Activated naive CD8-positive, alpha-beta T cell treated with anti-CD3 and anti-CD28 coated beads, Interleukin-2, amount 10 ng/mL, durations not matched to agents 7 days and 5 days (primary cell): ENCODE results near the gene CRADD. TPM values are rescaled to one million over a fixed set of nuclear protein-coding genes. Genes with fewer than 3 reads are reported as not detected.
"Not testable (repeated sequence)": the region's sequence is repeated elsewhere in the genome, so short reads cannot be mapped to it uniquely, and the experiment has no call there.

ENCODE experiments used
- ATAC-seq: fragments of 150-1000 bp; cut with Tn5 transposase; one replicate; pipeline ENCODE4 v1.10.0; 2021; ENCODE audit warnings: low read depth, moderate library complexity
- POLR2A ChIA-PET: fragments of 350-600 bp; sonication (Branson Sonifier 250); formaldehyde crosslinking; loops from one replicate; lab custom pipeline; 2021; ENCODE audit warnings: antibody characterized with exemption; lab: Charles Lee
- DNase-seq: peaks from one replicate; pipeline ENCODE4 v3.0.0; 2021
- H3K27ac Mint-ChIP-seq: one replicate; pipeline ENCODE4 v1.8.0; 2022; ENCODE audit warnings: mild to moderate bottlenecking, mixed read lengths
- H3K27me3 Mint-ChIP-seq: one replicate; pipeline ENCODE4 v1.8.0; 2022; ENCODE audit warnings: mild to moderate bottlenecking, moderate library complexity, mixed read lengths
- H3K36me3 Mint-ChIP-seq: one replicate; pipeline ENCODE4 v1.8.0; 2021; ENCODE audit warnings: mild to moderate bottlenecking, mixed read lengths
- H3K4me1 Mint-ChIP-seq: one replicate; pipeline ENCODE4 v1.8.0; 2021; ENCODE audit warnings: mixed read lengths
- H3K4me3 Mint-ChIP-seq: one replicate; pipeline ENCODE4 v1.8.0; 2022; ENCODE audit warnings: mild to moderate bottlenecking, moderate library complexity, mixed read lengths
- H3K9me3 Mint-ChIP-seq: one replicate; pipeline ENCODE4 v1.8.0; 2021; ENCODE audit warnings: mixed read lengths
- total RNA-seq, 2 experiments: library from RNA; stranded (reverse); gene quantifications; one replicate each; pipeline ENCODE4 v1.2.3, GENCODE V29; 2021

Gene CRADD
- total RNA-seq, 2 experiments from 2014 or later = 11.3 to 11.5 TPM

DNA sequence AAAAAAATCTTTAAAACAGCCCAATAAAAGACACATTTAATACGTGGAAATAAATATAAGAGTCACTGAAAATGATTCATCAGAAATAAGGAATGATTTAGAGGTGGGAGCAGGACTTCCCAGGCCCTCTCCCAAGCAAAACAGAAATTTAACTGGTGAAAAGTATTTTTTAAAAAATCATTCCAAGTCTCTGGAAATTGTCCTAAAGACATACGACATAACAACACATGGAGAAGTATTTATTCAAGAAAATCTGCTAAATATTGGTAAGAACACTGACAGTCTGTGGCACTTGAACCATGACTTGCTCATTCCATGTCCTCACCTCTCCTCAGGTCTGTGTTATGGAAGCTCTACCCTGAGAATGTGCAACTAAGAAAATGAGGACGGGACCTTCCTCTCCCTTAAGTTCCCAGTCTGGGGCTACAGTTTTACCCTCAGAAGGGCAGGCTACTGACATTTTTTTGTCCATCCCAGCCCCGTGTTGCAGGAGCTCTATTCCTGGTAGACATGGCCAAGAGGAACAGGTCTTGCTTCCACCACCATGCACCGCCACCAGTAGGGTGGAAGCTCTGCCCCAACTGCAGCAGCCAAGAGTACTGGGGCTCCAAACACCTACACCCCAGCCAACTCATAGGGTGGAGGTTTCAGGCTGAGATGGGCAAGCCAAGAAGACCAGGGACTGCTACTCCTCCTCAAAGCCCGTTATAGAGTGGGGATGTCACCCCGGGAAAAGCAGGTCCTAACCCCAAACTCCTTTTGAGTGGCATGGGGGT lies 193.0 kb downstream of the CRADD start:
- peaks cover 8% of the 10 kb centered on the region for H3K27me3 Mint-ChIP-seq
- POLR2A ChIA-PET = no interaction called here
- no peaks in the 10 kb centered on the region for H3K4me1 Mint-ChIP-seq
- no peak overlapping the region for H3K27ac Mint-ChIP-seq
- peaks cover 38% of the 10 kb centered on the region for H3K9me3 Mint-ChIP-seq
- peaks cover 19% of the 10 kb centered on the region for H3K36me3 Mint-ChIP-seq
- DNase-seq (no peak), ATAC-seq (no peak)
- H3K4me3 Mint-ChIP-seq = no peak overlapping the region

DNA sequence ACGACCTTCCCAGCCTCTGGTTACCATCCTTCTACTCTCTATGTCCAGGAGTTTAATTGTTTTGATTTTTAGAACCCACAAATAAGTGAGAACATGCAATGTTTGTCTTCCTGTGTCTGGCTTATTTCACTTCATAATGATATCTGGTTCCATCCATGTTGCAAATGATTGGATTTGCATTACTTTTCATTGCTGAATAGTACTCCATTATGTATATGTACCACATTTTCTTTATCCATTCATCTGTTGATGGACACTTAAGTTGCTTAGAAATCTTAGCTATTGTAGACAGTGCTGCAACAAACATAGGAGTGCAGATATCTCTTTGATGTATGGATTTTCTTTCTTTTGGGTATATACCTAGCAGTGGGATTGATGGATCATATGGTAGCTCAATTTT lies 194.4 kb downstream of the CRADD start:
- H3K27ac Mint-ChIP-seq = not testable (repeated sequence)

DNA sequence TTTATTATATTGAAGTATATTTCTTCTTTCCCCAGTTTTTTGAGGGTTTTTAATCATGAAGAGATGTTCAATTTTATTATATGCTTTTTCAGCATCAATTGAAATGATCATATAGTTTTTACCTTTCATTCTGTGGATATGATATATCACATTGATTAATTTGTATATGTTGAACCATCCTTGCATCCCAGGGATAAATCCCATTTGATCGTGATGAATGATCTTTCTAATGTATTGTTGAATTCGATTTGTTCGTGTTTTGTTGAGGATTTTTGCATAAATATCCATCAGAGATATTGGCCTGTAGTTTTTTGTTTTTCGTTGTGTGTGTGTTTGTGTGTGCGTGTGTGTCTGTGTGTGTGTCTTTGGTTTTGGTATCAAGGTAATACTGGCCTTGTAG lies 196.4 kb downstream of the CRADD start:
- Mint-ChIP-seq H3K9me3 (peaks cover 40% of the 10 kb centered on the region), H3K4me1 (no peaks in the 10 kb centered on the region), H3K36me3 (peaks cover 12% of the 10 kb centered on the region), H3K27me3 (peaks cover 6% of the 10 kb centered on the region), H3K27ac (no peak overlapping the region), H3K4me3 (no peak overlapping the region)
- POLR2A ChIA-PET = no interaction called here
- DNase-seq (no peak), ATAC-seq (no peak)

More for the DNA sequence above, 194.4 kb downstream of the CRADD start:
- DNase-seq, H3K27me3 Mint-ChIP-seq, H3K4me3 Mint-ChIP-seq, ATAC-seq, H3K4me1 Mint-ChIP-seq, POLR2A ChIA-PET: not testable (repeated sequence)
- peaks cover 13% of the 10 kb centered on the region for H3K36me3 Mint-ChIP-seq
- H3K9me3 Mint-ChIP-seq = peaks cover 41% of the 10 kb centered on the region

DNA sequence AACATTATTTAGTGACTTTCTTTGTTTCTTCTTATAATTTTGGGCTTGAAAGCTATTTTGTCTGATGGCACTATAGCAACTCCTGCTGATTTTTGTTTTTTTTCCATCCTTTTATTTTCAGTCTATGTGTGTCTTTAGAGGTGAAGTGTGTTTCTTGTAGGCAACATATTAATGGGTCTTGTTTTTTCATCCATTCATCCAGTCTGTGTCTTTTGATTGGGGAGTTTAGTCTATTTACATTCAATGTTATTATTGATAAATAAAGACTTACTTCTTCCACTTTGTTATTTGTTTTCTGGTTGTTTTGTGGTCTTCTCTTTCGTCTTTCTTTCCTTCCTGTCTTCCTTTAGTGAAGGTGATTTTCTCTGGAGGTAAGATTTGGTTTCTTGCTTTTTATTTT lies 198.0 kb downstream of the CRADD start:
- ATAC-seq = no peak
- Mint-ChIP-seq H3K27me3 (peaks cover 2% of the 10 kb centered on the region), H3K27ac (no peak overlapping the region), H3K4me1 (peaks cover under 1% of the 10 kb centered on the region), H3K4me3 (no peak overlapping the region), H3K9me3 (peaks cover 31% of the 10 kb centered on the region), H3K36me3 (peaks cover 6% of the 10 kb centered on the region)
- DNase-seq = no peak
- POLR2A ChIA-PET = no interaction called here

DNA sequence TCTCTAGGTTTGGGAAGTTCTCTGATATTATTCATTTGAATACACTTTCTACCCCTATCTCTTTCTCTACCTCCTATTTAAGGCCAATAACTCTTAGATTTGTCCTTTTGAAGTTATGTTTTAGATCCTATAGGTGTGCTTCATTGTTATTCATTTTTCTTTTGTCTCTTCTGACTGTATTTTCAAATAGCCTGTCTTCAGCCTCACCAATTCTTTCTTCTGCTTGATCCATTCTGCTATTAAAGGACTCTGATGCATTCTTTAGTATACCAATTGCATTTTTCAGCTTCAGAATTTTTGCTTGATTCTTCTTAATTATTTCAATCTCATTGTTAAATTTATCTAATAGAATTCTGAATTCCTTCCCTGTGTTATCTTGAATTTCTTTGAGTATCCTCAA lies 199.2 kb downstream of the CRADD start:
- H3K27me3 Mint-ChIP-seq = peaks cover 2% of the 10 kb centered on the region
- peaks cover 31% of the 10 kb centered on the region for H3K9me3 Mint-ChIP-seq
- peak overlapping the region; percentile 57 for H3K27ac Mint-ChIP-seq
- H3K36me3 Mint-ChIP-seq = peaks cover 6% of the 10 kb centered on the region
- H3K4me1 Mint-ChIP-seq = peaks cover 8% of the 10 kb centered on the region
- ATAC-seq (no peak), DNase-seq (no peak)
- H3K4me3 Mint-ChIP-seq = no peak overlapping the region
- POLR2A ChIA-PET = no interaction called here

DNA sequence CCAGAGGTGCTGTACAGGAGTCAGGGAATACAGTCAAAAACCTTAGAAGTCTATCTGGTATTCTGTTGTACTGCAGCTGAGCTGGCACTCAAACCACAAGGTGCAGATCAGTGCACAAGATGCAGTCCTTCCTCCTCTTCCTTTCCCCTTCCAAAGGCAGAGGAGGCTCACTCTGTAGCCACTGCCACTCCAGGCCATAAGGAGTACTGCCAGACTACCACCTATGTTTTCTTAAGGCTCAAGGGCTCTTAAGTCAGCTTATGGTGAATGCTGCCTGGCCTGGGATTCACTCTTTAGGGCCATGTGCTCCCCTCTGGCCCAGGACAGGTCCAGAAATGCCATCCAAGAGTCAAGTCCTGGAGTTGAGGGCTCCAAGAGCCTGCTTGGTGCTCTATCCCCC lies 200.3 kb downstream of the CRADD start:
- Mint-ChIP-seq H3K27ac (no peak overlapping the region), H3K9me3 (peaks cover 24% of the 10 kb centered on the region), H3K4me3 (no peak overlapping the region), H3K36me3 (peaks cover 6% of the 10 kb centered on the region), H3K27me3 (peaks cover 2% of the 10 kb centered on the region), H3K4me1 (peaks cover 10% of the 10 kb centered on the region)
- DNase-seq (no peak), ATAC-seq (no peak)
- POLR2A ChIA-PET = no interaction called here

DNA sequence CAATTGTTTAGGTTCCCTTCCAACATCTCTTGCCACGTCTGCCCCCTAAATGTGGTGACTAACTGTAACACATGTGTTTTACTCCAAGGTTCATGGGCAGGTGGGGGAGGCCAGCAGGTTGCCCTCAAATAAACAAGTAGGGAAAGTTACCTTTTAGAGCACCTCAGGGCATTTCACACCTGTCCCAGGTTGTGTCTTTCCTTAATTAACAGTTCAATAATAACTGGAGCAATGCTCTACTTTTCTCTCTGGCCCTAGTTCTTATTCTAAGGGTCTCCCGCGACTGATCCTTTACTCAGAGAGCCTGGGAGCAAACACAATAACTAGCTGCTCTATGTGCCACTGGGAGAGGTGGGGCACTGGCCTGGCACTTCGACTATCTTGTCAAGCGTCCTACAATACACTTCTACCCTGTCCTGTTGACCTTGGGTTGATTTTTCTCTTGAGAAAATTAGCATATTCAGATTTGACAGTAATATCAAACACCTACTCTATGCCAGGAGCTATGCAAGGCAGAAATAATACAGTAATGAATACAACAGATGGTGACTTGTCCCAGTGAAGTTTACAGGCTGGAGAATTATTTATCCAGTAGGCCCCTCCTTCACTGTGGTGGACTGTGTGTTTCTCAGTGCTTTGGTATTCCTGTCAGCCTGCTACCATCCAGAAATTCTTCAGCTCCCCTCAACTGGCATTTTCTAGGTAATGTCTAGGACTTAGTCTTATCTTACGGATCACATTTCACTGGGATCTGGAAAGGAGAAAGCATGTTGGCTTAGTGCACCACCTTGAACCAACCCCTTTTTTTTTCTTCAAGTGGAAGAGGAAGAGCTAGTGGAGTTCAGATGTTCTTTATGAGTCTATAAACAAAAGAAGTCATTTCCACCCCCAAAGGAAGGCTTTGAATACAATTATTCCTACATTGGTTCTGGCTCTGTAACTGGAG lies 202.6 kb downstream of the CRADD start:
- peaks cover 16% of the 10 kb centered on the region for H3K9me3 Mint-ChIP-seq
- peaks cover 2% of the 10 kb centered on the region for H3K27me3 Mint-ChIP-seq
- H3K36me3 Mint-ChIP-seq = peaks cover 2% of the 10 kb centered on the region
- no peak overlapping the region for H3K27ac Mint-ChIP-seq
- ATAC-seq (no peak), DNase-seq (no peak)
- H3K4me1 Mint-ChIP-seq = peaks cover 10% of the 10 kb centered on the region
- H3K4me3 Mint-ChIP-seq = no peak overlapping the region
- POLR2A ChIA-PET = no interaction called here

DNA sequence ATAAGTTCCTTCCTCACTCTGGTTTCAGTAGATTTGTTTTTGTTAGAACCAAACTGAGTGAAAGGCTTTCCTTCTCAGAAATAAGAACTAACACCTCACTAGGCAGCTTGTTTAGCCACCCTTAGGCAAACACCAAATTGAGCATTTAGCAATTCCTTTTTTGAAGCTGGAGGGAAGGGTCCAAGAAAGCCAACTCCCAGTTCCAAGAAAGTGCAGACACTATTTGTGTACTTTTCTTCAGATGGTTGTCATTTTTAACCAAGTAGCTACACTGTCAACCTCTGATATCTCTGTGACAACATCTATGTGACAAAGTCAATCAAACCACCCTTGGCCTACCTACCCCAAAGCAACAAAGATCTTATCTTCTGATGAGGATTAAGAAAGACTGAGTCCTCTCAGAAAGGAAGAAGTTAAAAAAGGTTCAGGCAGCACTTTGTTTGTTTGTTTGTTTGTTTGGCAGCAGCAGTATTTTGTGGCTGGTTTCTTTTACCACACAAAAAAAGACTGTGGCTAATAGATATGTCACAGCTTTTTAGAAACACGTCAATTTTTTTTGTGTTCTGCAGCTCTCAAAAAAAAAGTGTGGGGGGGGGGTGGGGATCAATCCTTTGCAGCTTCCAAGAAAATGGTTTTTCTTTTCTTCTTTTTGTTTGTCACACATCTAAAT lies 203.8 kb downstream of the CRADD start:
- H3K36me3 Mint-ChIP-seq = no peaks in the 10 kb centered on the region
- ATAC-seq (peak; percentile 58), DNase-seq (no peak)
- H3K27me3 Mint-ChIP-seq = no peaks in the 10 kb centered on the region
- H3K4me3 Mint-ChIP-seq = peak overlapping the region; percentile 1
- H3K4me1 Mint-ChIP-seq = peaks cover 10% of the 10 kb centered on the region
- H3K27ac Mint-ChIP-seq = peak overlapping the region; percentile 15
- H3K9me3 Mint-ChIP-seq = peaks cover 8% of the 10 kb centered on the region
- POLR2A ChIA-PET = no interaction called here

DNA sequence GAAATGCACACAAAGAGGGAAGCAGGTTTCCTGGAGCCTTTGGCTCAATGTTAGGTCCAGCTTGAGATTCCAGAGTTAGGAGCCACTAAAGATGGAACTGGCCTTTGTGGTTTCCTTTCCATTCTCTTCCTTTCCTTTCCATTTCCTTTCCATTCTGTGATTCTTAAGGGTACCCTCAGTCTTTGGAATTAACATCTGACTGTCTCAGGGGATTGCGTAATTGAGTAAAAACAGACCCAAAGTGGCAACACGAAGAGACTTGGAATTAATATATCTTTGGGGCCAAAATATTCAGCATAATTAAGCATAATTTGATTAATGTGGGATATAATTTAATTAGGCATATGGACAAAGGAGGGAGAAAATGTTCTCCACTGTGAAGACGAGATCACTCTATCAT lies 205.6 kb downstream of the CRADD start:
- no peaks in the 10 kb centered on the region for H3K27me3 Mint-ChIP-seq
- no peak for DNase-seq
- POLR2A ChIA-PET = no interaction called here
- peaks cover 10% of the 10 kb centered on the region for H3K4me1 Mint-ChIP-seq
- no peaks in the 10 kb centered on the region for H3K36me3 Mint-ChIP-seq
- ATAC-seq = no peak
- H3K9me3 Mint-ChIP-seq = no peaks in the 10 kb centered on the region
- H3K4me3 Mint-ChIP-seq = no peak overlapping the region
- H3K27ac Mint-ChIP-seq = no peak overlapping the region

DNA sequence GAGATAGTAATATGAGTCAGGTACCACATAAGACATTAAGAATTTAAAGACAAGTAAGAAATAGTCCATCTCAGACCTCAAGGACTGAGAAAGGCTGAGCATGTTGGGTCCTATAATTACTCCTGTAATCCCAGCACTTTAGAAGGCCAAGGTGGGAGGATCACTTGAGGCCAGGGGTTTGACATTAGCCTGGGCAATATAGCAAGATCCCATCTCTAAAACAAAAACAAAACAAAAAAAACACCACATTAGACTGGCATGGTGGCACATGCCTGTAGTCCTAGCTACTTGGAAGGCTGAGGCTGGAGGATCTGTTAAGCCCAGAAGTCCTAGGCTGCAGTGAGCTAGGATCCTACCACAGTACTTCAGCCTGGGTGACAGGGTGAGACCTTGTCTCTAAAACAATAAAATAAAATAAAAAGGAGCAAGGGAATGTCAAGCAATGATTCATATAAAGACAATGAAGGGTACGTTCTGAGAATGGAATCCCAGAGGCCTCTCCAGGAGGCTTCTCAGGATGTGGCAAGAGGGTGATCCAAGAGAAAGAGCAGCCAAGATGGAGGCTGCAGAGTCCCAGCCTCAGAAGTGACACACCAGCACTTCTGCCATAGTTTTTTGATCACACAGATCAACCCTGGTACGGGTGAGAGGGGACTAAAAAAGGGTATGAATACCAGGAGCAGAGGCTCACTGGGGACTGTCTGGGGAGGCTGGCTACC lies 206.4 kb downstream of the CRADD start:
- ATAC-seq = no peak
- Mint-ChIP-seq H3K36me3 (no peaks in the 10 kb centered on the region), H3K27me3 (no peaks in the 10 kb centered on the region), H3K4me3 (no peak overlapping the region), H3K9me3 (no peaks in the 10 kb centered on the region), H3K27ac (no peak overlapping the region), H3K4me1 (peaks cover 10% of the 10 kb centered on the region)
- POLR2A ChIA-PET = no interaction called here
- no peak for DNase-seq

DNA sequence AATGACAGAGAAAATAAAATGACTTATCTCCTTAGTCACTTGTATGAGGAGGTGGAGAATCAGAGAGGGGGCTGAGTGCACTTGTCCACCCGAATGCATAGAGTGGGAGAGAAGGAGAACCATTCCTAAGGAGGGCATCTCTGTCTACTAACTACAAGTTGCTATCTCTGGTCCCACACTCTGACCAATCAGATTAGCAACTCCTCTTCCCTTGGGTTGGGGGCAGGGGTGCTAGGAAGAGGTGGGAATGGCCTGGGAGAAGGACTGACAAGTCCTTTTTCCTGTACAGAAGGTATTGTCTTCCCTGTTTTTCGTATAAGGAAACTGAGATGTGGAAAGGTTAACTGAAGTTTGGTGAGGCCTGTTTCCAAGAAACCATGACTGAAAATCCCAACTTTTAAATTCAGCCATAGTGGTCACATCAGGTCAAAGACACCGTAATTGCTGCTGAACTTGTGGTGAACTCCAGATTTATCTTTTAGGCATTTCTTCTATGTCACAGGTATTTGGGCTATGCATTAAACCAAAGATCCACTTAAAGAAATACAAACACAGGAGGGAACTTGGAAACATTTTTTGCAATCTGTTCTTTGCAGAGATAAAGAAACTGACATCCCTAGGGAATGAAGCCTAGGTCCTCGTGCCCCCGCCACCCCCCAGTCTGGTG lies 207.8 kb downstream of the CRADD start:
- no peak for ATAC-seq
- peaks cover 10% of the 10 kb centered on the region for H3K4me1 Mint-ChIP-seq
- no peak for DNase-seq

DNA sequence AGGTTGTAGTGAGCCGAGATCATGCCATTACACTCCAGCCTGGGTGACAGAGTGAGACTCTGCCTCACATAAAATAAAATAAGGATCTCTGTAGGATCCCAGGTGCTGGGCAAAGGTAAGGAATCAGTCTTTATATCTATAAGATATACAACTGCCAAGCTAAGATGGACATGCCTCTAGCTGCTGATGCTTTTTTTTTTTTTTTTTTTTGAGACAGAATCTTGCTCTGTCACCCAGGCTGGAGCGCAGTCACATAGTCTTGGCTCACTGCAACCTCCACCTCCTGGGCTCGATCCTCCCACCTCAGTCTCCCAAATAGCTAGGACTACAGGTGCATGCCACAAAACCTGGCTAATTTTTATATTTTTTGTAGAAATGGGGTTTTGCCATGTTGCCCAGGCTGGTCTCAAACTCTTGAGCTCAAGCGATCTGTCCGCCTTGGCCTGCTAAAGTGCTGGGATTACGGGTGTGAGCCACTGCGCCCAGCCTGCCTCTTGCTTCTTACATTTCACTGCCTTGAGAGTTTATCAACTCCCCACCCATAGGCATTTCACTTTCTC lies 208.9 kb downstream of the CRADD start:
- H3K4me1 Mint-ChIP-seq, H3K27me3 Mint-ChIP-seq, H3K9me3 Mint-ChIP-seq, H3K36me3 Mint-ChIP-seq, H3K27ac Mint-ChIP-seq, H3K4me3 Mint-ChIP-seq, ATAC-seq, POLR2A ChIA-PET, DNase-seq: not testable (repeated sequence)

More for the DNA sequence above, 207.8 kb downstream of the CRADD start:
- H3K36me3 Mint-ChIP-seq = no peaks in the 10 kb centered on the region
- POLR2A ChIA-PET = no interaction called here
- H3K27ac Mint-ChIP-seq = no peak overlapping the region
- no peaks in the 10 kb centered on the region for H3K9me3 Mint-ChIP-seq
- no peaks in the 10 kb centered on the region for H3K27me3 Mint-ChIP-seq
- no peak overlapping the region for H3K4me3 Mint-ChIP-seq
